Memory B cell (primary cell): ENCODE measurements around the gene FOXR1.
A peak's percentile ranks its signal among the peaks of the same experiment; 100 is the strongest.

ENCODE experiments used
- ATAC-seq: fragments of 150-1000 bp; cut with Tn5 transposase; 2 replicates; pipeline ENCODE4 v1.10.0; 2021; ENCODE audit warnings: low read depth, mild to moderate bottlenecking, moderate library complexity
- DNase-seq, 2 donors: peaks; one replicate each; pipeline ENCODE4 v3.0.0; 2022; ENCODE audit warnings: low spot score in 2 of 2
- H3K27ac Mint-ChIP-seq: one replicate; pipeline ENCODE4 v1.8.0; 2022; ENCODE audit warnings: mild to moderate bottlenecking, moderate library complexity, mixed read lengths
- H3K27me3 Mint-ChIP-seq: one replicate; pipeline ENCODE4 v1.8.0; 2022; ENCODE audit warnings: mixed read lengths
- H3K36me3 Mint-ChIP-seq: one replicate; pipeline ENCODE4 v1.8.0; 2022; ENCODE audit warnings: mild to moderate bottlenecking, mixed read lengths
- H3K4me1 Mint-ChIP-seq: one replicate; pipeline ENCODE4 v1.8.0; 2022; ENCODE audit warnings: mixed read lengths
- H3K4me3 Mint-ChIP-seq: one replicate; pipeline ENCODE4 v1.8.0; 2022; ENCODE audit warnings: mild to moderate bottlenecking, moderate library complexity, mixed read lengths
- H3K9me3 Mint-ChIP-seq: one replicate; pipeline ENCODE4 v1.8.0; 2022; ENCODE audit warnings: mixed read lengths

The FOXR1 gene

DNA sequence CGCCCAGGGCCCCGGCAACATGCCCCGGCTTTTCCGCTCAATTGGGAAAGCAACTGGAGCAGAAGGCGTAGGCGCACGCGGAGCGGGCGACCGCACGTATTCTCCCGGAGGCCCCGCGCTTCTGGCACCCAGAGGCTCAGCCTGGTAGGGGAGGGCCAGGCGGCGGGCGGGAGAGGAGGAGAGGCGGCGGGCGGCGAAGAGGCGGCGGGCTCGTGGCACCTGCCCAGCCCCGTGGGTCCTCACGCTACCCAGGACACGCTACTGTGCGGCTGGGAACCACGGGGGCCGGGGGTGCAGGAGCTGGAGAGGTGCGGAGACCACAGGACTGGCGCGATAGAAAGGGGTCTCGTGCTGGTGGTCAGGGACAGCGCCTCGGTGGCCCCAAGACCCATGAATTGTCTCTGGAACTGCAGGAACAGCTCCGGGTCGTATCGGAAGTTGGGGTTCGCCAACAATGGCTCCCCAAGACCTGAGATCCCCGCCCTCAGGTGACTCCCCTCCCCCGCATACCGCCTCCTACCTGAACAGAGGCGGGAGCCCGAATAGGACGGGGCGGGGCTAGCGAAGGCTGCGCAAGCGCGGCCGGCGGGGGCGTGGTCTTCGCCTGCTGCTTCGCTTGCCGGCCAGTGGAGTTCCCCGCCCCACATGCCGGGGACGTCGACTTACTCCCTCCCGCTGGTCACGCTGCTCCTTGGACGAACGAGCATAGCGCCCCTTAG is 58.9 kb downstream of the FOXR1 start, which contains the start of gene SLC37A4:
SLC37A4 (minus strand) TSS at position 549 of the 719 bp plus-strand sequence.
- H3K4me1 Mint-ChIP-seq: peaks cover 17% of the 10 kb centered on the region
- H3K9me3 Mint-ChIP-seq: no peaks in the 10 kb centered on the region
- H3K27ac Mint-ChIP-seq: peak within 1 kb of the TSS; percentile 14
- DNase-seq (peak; percentile 99 to 100), ATAC-seq (peak; percentile 92)
- H3K4me3 Mint-ChIP-seq: peak within 1 kb of the TSS; percentile 85
- no peaks in the 10 kb centered on the region for H3K27me3 Mint-ChIP-seq
- peaks cover 6% of the 10 kb centered on the region for H3K36me3 Mint-ChIP-seq
